Astrocyte (in vitro differentiated cells and primary cell): ENCODE results near the gene SPTLC3. TPM values are rescaled to one million over a fixed set of nuclear protein-coding genes. Genes with fewer than 3 reads are reported as not detected.

Source experiments
- DNase-seq: peaks from one replicate; pipeline ENCODE4 v3.0.0-alpha.2; 2010; ENCODE audit warnings: low read depth
- FAIRE-seq: peaks from 2 replicates; lab custom pipeline; 2011; peaks lifted over from hg19 to GRCh38; lab: Jason Lieb, UNC
- H2AFZ ChIP-seq: 2 replicates; pipeline ENCODE4 v1.6.0; 2012; ENCODE audit warnings: low read depth, low read length, inconsistent platforms
- H3K27ac ChIP-seq: 2 replicates; pipeline ENCODE4 v1.5.1; 2011; ENCODE audit warnings: low read depth, low read length, inconsistent platforms
- H3K27me3 ChIP-seq: 2 replicates; pipeline ENCODE4 v1.6.0; 2011; ENCODE audit warnings: low read length, inconsistent platforms; ENCODE audit not compliant: insufficient read depth
- H3K36me3 ChIP-seq: 2 replicates; pipeline ENCODE4 v1.5.1; 2011; ENCODE audit warnings: low read length, inconsistent platforms; ENCODE audit not compliant: insufficient read depth
- H3K4me1 ChIP-seq: 2 replicates; pipeline ENCODE4 v1.5.1; 2011; ENCODE audit warnings: low read length, inconsistent platforms; ENCODE audit not compliant: insufficient read depth
- H3K4me2 ChIP-seq: 2 replicates; pipeline ENCODE4 v1.6.0; 2012; ENCODE audit warnings: low read length, inconsistent platforms
- H3K4me3 ChIP-seq: 2 replicates; pipeline ENCODE4 v1.5.1; 2011; ENCODE audit warnings: low read depth, mild to moderate bottlenecking, low read length, inconsistent platforms; ENCODE audit not compliant: insufficient read depth
- H3K79me2 ChIP-seq: 2 replicates; pipeline ENCODE4 v1.6.0; 2012; ENCODE audit warnings: mild to moderate bottlenecking, low read length, inconsistent platforms; ENCODE audit not compliant: insufficient read depth
- H3K9ac ChIP-seq: 2 replicates; pipeline ENCODE4 v1.6.0; 2012; ENCODE audit warnings: mild to moderate bottlenecking, low read length, inconsistent platforms
- H3K9me3 ChIP-seq: 2 replicates; pipeline ENCODE4 v1.5.1; 2012; ENCODE audit warnings: low read depth, mild to moderate bottlenecking, low read length, inconsistent platforms; ENCODE audit not compliant: insufficient read depth
- H4K20me1 ChIP-seq: 2 replicates; pipeline ENCODE4 v1.6.0; 2012; ENCODE audit warnings: low read length, inconsistent platforms; ENCODE audit not compliant: insufficient read depth
- H3K27ac Mint-ChIP-seq: one replicate; pipeline ENCODE4 v1.8.0; 2021; ENCODE audit warnings: mild to moderate bottlenecking, mixed read lengths; ENCODE audit not compliant: unreplicated experiment
- H3K27me3 Mint-ChIP-seq: one replicate; pipeline ENCODE4 v1.8.0; 2021; ENCODE audit warnings: low read depth, mixed read lengths; ENCODE audit not compliant: unreplicated experiment
- H3K36me3 Mint-ChIP-seq: one replicate; pipeline ENCODE4 v1.8.0; 2021; ENCODE audit warnings: low read depth, mixed read lengths; ENCODE audit not compliant: unreplicated experiment
- H3K4me1 Mint-ChIP-seq: one replicate; pipeline ENCODE4 v1.8.0; 2021; ENCODE audit warnings: low read depth, mixed read lengths; ENCODE audit not compliant: unreplicated experiment
- H3K4me3 Mint-ChIP-seq: one replicate; pipeline ENCODE4 v1.8.0; 2021; ENCODE audit warnings: mild to moderate bottlenecking, moderate library complexity, mixed read lengths; ENCODE audit not compliant: unreplicated experiment
- H3K9me3 Mint-ChIP-seq: one replicate; pipeline ENCODE4 v1.8.0; 2021; ENCODE audit warnings: mild to moderate bottlenecking, mixed read lengths; ENCODE audit not compliant: unreplicated experiment
- CTCF ChIP-seq: IDR thresholded peaks from 2 replicates; pipeline ENCODE4 v1.5.1; 2011; ENCODE audit warnings: low read depth, mild to moderate bottlenecking, inconsistent platforms, low read length, moderate library complexity; ENCODE audit not compliant: insufficient read depth
- EZH2 ChIP-seq: IDR thresholded peaks from 2 replicates; pipeline ENCODE4 v1.6.1; 2012; ENCODE audit warnings: mild to moderate bottlenecking, low read length, inconsistent platforms; ENCODE audit not compliant: insufficient read depth
- total RNA-seq: library from RNA; stranded (reverse); gene quantifications from 2 replicates; pipeline ENCODE4 v1.2.1, GENCODE V29; 2021

SPTLC3 gene
- total RNA-seq, 1 donor from 2014 or later = 5.7 TPM

- Histone ChIP-seq H2AFZ (no peak overlapping the region), H3K4me3 (no peak overlapping the region), H3K4me2 (no peak overlapping the region), H3K79me2 (no peaks in the 10 kb centered on the region), H3K27me3 (no peaks in the 10 kb centered on the region), H3K9me3 (no peaks in the 10 kb centered on the region), H3K4me1 (no peaks in the 10 kb centered on the region), H3K36me3 (no peaks in the 10 kb centered on the region), H3K27ac (no peak overlapping the region), H4K20me1 (no peaks in the 10 kb centered on the region), H3K9ac (no peak overlapping the region)
- Mint-ChIP-seq H3K27me3 (peaks cover 7% of the 10 kb centered on the region), H3K9me3 (no peaks in the 10 kb centered on the region), H3K36me3 (no peaks in the 10 kb centered on the region), H3K27ac (no peak overlapping the region), H3K4me1 (peaks cover 7% of the 10 kb centered on the region), H3K4me3 (no peak overlapping the region)
- TF ChIP-seq EZH2 (no peak), CTCF (no peak)
- FAIRE-seq = no peak
- no peak for DNase-seq
These were observed 133.4 kb downstream of the SPTLC3 start for GRCh38 chr20:13142143-13142542.

- H3K9me3 ChIP-seq = no peaks in the 10 kb centered on the region
- DNase-seq = no peak
- Mint-ChIP-seq H3K27me3 (peaks cover 6% of the 10 kb centered on the region), H3K9me3 (no peaks in the 10 kb centered on the region), H3K27ac (no peak overlapping the region), H3K36me3 (no peaks in the 10 kb centered on the region), H3K4me3 (no peak overlapping the region), H3K4me1 (peaks cover 8% of the 10 kb centered on the region)
- no peak overlapping the region for H3K9ac ChIP-seq
- H3K79me2 ChIP-seq = no peaks in the 10 kb centered on the region
- H2AFZ ChIP-seq = no peak overlapping the region
- TF ChIP-seq EZH2 (no peak), CTCF (no peak)
- no peaks in the 10 kb centered on the region for H3K36me3 ChIP-seq
- H3K27ac ChIP-seq = no peak overlapping the region
- no peak overlapping the region for H3K4me2 ChIP-seq
- no peaks in the 10 kb centered on the region for H3K27me3 ChIP-seq
- no peak overlapping the region for H3K4me3 ChIP-seq
- FAIRE-seq = no peak
- no peaks in the 10 kb centered on the region for H3K4me1 ChIP-seq
- no peaks in the 10 kb centered on the region for H4K20me1 ChIP-seq
These were observed 138.5 kb downstream of the SPTLC3 start for GRCh38 chr20:13147071-13147963.

- H3K4me1 ChIP-seq = no peaks in the 10 kb centered on the region
- H3K4me3 ChIP-seq = no peak overlapping the region
- Mint-ChIP-seq H3K4me3 (no peak overlapping the region), H3K27ac (no peak overlapping the region), H3K36me3 (no peaks in the 10 kb centered on the region), H3K9me3 (no peaks in the 10 kb centered on the region), H3K27me3 (peaks cover 12% of the 10 kb centered on the region), H3K4me1 (peaks cover 8% of the 10 kb centered on the region)
- TF ChIP-seq EZH2 = no peak
- TF ChIP-seq CTCF = no peak
- no peak overlapping the region for H3K9ac ChIP-seq
- H3K27me3 ChIP-seq = no peaks in the 10 kb centered on the region
- H3K4me2 ChIP-seq = no peak overlapping the region
- no peak overlapping the region for H3K27ac ChIP-seq
- no peak for DNase-seq
- no peak for FAIRE-seq
- H3K9me3 ChIP-seq = no peaks in the 10 kb centered on the region
- no peaks in the 10 kb centered on the region for H3K36me3 ChIP-seq
- no peak overlapping the region for H2AFZ ChIP-seq
- no peaks in the 10 kb centered on the region for H4K20me1 ChIP-seq
- H3K79me2 ChIP-seq = no peaks in the 10 kb centered on the region
These were observed 139.2 kb downstream of the SPTLC3 start for GRCh38 chr20:13147971-13148370.
